T-helper 1 cell treated with Interleukin-12 subunit alpha and Interleukin-12 subunit beta and Interleukin-4 antibody, amounts not matched to agents 30 ng/mL and 1 ng/mL, for 36 hours (primary cell): ENCODE data around the gene EYA4. TPM values are rescaled to one million over a fixed set of nuclear protein-coding genes. Genes with fewer than 3 reads are reported as not detected.

Source experiments
- intact Hi-C: fragments of 100-400 bp; cut with micrococcal nuclease; formaldehyde crosslinking; loops from one replicate; pipeline ENCODE4 v1.15.1; 2024
- total RNA-seq: library from RNA; stranded (reverse); gene quantifications from 2 replicates; pipeline ENCODE4 v1.2.3, GENCODE V29; 2022

EYA4 gene
- total RNA-seq, 1 donor from 2014 or later = not detected

DNA sequence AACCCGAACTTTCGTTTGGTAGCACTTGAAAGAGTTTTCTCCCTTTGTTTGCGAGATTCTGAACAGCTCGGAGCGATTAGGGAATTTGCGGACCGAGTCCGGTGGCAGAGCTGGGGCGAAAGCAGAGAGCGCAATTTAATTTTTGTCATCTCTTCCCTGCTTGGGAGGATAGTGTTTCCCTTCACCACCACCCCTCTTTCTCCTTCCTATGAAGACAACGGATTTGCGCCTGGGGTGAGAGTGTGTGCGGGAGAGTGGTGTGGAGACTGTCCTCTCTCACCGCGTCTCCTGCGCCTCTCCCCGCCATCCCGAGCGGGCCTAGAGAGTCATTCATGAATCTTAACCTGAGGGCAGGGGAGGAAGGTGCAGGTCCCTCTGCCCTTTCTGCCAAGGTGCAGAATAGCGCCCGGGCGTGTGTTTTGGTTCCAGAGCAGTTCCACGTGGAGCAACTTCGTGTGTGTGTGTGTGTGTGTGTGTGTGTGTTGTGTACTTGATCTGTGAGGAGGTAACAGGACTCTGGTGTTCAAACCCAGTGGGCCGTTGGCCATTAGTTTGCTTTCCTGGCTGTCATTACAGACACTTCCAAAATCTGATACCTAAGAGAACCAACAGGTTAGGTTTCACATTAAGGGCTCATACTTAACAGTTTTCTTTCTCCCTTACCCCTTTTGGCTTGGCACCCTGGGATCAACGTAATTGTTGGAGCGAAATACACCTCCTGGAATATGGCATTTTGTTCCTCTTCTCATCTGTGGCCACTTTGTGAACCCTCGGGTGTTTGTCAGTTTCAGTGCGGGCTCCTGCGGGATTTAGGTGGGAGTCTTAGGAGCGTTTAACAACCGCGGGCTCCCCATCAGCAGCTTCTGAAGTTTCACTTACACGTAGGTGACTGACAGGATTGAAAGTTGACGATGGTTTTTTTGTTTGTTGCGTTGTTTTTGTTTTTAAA is 1.8 kb downstream of the EYA4 start:
- intact Hi-C loops = loop anchor here (2.0 to 10.0 kb wide), 2 partner anchors 612 to 648 kb away; no protein-coding TSS in a partner anchor

- intact Hi-C loops = loop anchor here (2.0 to 10.0 kb wide), 2 partner anchors 611 to 647 kb away; no protein-coding TSS in a partner anchor
Observed at GRCh38 chr6:133243723-133244305, 2.7 kb downstream of the EYA4 start.

GRCh38 chr6:133244519-133244918 is 3.4 kb downstream of the EYA4 start:
- intact Hi-C loops = loop anchor here (10.0 kb wide), 1 partner anchor 610 kb away; no protein-coding TSS in a partner anchor

DNA sequence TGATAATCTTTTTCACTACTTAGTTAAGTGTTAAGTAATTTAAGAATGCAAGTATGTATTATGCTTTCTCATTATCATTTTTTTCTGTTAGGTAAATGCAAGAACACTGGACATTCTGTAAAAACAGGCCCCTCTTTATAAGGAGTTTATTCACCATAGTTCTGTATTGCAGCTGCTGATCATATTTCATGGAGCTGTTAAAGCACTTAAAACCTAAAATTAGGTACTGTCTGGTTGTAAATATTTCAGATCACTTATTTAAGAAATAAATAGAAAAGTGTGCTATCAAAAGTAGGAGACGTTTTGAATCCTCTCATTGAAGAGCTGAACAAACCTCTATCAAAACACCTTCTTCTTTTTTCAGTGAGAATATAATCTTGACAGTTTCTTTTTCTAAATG is 3.9 kb downstream of the EYA4 start:
- intact Hi-C loops = loop anchor here (10.0 kb wide), 1 partner anchor 610 kb away; no protein-coding TSS in a partner anchor

GRCh38 chr6:133245422-133245903 is 4.3 kb downstream of the EYA4 start:
- intact Hi-C loops = loop anchor here (10.0 kb wide), 1 partner anchor 609 kb away; no protein-coding TSS in a partner anchor

DNA sequence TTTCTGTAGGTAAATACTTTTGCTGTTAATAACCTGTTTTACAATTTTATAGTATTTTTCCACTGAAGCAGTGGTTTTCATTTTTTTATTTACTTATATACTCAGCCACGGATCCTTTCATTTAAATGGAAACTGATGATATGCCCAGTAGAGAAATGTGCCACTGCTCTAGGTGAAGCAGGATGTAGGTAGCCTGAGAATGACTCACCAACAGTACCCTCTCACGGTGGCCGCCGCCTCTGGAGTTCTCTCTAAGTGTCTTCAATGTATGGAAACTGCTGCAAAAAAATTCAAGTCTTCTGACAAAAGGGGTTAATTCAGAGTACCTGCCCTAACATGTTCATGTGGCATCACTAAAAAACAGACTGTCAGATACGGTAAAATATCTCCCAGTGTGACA is 6.4 kb downstream of the EYA4 start:
- intact Hi-C loops = loop anchor here (10.0 kb wide), 1 partner anchor 607 kb away; no protein-coding TSS in a partner anchor

DNA sequence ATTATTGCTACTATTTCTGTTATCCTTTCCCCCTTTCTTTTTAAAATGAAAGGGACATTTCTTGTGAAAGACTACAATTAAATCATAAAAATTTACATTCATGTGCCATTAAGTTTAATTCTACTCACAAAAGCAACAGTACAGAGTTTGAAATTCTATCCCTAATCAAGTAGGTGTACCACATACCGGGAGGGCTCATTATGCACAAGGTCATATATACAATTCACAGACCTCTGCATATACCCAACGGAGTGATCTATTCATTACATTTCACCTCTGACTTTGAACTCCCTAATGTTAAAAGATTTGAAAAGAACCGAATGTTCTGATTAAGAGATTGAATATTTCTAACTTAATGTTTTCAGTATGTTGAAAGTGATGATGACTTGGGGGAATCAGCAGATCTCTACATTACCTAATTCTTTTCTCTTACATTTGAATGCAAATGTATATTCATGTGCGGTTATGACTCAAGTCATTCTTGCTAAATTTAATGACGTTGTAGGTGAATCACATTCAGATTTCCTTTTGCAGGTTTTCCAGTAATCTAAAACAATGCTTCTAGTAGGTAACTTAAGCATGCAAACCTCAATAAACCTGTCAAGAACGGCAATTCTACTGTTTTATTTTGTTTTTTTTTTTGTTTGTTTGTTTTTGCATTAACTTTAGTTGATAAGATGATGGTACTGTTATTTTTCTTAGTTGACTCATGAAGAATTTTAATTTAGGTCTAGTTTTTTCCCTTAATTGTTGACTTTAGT is 7.3 kb downstream of the EYA4 start:
- intact Hi-C loops = loop anchor here (10.0 kb wide), 1 partner anchor 606 kb away; no protein-coding TSS in a partner anchor

DNA sequence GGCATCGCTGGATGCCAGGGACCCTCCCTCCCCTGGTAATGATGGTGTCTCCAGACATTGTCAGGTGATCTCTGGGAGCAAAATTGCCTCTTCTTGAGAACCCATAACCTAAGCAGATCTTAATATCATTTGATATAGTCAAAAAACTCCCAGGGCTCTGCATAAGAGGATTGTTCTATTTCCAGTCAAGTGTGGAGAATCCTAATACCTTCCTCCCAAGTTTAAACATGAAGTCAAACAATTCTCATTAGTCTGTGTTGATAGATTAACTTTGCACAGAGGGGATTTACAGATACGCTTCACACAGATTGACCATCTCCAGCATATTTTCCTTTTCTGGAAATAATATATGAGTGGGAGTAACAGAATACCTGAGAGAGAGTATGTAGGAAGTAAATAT is 10.5 kb downstream of the EYA4 start:
- intact Hi-C loops = no loop called here

- intact Hi-C loops = no loop called here
Observed at GRCh38 chr6:133254552-133255228, 13.5 kb downstream of the EYA4 start.

DNA sequence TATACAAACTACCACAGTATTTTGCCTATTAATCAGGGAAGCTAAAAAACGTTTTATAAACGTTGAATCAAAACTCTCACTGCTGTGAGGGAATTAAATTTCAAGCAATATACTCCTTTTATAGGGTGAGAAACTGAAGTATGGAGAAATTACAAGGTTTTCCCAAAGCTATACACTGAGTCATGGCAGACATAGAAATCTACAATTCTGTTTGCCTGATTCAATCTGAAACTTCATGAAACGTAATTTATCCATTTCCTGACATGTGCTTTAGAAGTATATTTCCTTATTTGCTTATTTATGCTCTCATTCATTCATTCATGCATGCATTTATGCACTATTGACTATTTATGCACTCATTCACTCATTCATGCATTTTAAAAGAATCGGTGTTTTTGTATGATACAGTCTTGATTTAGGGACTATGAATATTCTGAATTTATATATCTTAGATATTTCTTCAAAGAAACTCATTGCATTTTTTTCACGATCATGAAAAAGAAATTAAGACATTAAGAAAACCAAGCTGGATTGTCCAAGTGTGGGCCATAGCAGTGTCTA is 16.5 kb downstream of the EYA4 start:
- intact Hi-C loops = no loop called here

GRCh38 chr6:133259561-133259960 is 18.4 kb downstream of the EYA4 start:
- intact Hi-C loops = no loop called here

- intact Hi-C loops = no loop called here
Observed at GRCh38 chr6:133262804-133263203, 21.6 kb downstream of the EYA4 start.

DNA sequence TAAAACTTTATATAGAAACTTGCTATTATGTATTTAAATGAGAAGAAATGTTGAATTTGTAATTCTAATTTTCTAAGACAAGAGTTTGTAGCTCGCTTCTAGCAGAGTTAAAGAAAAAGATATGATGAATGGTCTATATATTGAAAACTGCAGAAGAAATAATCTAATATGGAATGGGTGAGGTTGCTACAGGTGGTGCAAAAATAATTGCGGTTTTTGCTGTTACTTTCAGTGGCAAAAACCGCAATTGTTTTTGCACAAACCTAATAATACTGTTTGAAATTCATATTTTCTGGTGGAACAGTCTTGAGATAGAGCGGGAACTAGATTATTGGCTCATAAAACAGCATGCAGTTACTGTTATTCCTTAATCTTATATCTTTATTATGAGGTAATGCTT is 23.9 kb downstream of the EYA4 start:
- intact Hi-C loops = no loop called here

- intact Hi-C loops = no loop called here
Observed at GRCh38 chr6:133266186-133266585, 25.0 kb downstream of the EYA4 start.

DNA sequence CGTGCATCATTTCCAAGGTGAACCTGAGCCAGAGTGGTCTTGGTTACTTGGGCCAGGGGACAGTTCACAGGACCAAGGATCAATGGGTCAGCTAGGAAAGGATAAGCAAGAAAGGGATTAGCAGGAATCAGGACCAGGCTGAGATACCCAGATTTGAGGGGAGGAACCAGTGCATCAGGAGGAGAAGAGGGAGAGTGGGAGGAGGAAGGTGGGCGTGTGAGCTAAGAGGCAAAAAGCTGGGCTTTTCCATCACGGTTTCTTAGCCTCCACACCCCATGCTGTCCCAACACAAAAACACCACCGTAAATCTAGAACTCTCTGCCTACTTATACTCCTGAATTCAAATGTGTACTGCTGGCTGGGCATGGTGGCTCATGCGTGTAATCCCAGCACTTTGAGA is 27.5 kb downstream of the EYA4 start:
- intact Hi-C loops = no loop called here

GRCh38 chr6:133274813-133275212 is 33.7 kb downstream of the EYA4 start:
- intact Hi-C loops = no loop called here

DNA sequence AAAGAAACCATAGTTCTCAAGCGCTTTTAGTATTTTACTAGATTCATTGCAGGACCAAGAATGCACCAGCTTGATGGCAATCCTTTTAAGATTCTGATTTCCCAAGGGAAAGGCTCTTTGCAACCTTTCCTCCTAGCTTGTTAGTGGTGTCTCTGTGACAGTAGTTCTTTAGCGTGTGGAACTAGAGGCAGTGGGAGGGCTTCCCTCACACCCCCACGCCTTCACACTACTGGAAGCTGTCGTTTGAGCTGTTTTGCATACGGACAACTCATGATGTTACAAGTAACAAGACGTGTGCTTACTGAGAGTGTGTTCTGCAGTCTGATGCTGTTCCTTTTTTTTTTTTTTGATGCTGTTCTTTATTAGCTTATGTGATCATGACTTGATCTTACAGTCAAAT is 34.1 kb downstream of the EYA4 start:
- intact Hi-C loops = no loop called here

DNA sequence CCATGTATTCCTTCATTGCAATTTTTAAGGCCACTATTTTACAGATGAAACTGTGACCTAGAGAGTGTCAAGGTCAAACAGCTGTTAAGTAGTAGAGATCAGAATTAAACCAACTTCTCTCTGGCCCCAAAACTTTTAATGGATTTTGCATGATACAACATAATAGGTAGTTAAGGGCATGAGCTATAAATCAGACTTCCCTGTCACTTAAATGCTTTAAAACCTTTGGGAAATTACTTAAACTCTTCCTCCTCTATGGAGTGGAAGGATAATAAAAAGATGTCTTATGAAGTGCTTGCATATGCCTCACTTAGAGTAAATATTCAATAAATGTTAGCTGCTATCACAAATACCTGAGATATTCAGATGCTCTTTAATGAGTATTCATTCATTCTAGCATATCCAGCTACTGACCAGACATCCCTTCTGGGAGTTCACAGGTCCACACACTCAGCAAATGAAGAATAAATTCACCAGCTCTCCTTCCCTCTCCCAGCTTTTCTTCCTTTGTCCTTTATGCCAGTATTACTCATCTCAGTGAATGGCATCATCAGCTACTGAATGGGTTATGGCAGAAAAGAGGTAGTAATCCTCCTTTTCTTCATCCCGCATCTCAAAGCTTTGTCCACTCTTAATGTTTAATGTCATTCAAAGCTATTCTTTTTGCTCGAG is 36.2 kb downstream of the EYA4 start:
- intact Hi-C loops = no loop called here

- intact Hi-C loops = no loop called here
Observed at GRCh38 chr6:133277900-133278545, 36.9 kb downstream of the EYA4 start.
